HG03575 (cell line): ENCODE measurements around the gene CLVS2.

Source experiments
- ATAC-seq: cut with Tn5 transposase; IDR thresholded peaks from one replicate; pipeline ENCODE4 v1.9.1; 2021; ENCODE audit not compliant: unreplicated experiment, insufficient number of reproducible peaks, low FRiP score; ENCODE audit errors: extremely low read depth

CLVS2 gene

GRCh38 chr6:123105561-123105960 lies 109.5 kb downstream of the CLVS2 start:
- ATAC-seq, result no peak

- no peak for ATAC-seq
Measured at GRCh38 chr6:123116370-123116769, 120.3 kb downstream of the CLVS2 start.

GRCh38 chr6:123117145-123117908 lies 121.3 kb downstream of the CLVS2 start:
- no peak for ATAC-seq

- ATAC-seq, result no peak
Measured at GRCh38 chr6:123118811-123119210, 122.8 kb downstream of the CLVS2 start.
